Astrocyte (in vitro differentiated cells and primary cell): ENCODE data around the gene CNNM2. TPM values are rescaled to one million over a fixed set of nuclear protein-coding genes. Genes with fewer than 3 reads are reported as not detected.

ENCODE experiments used
- DNase-seq: peaks from one replicate; pipeline ENCODE4 v3.0.0-alpha.2; 2010; ENCODE audit warnings: low read depth
- FAIRE-seq: peaks from 2 replicates; lab custom pipeline; 2011; peaks lifted over from hg19 to GRCh38; lab: Jason Lieb, UNC
- H2AFZ ChIP-seq: 2 replicates; pipeline ENCODE4 v1.6.0; 2012; ENCODE audit warnings: low read depth, low read length, inconsistent platforms
- H3K27ac ChIP-seq: 2 replicates; pipeline ENCODE4 v1.5.1; 2011; ENCODE audit warnings: low read depth, low read length, inconsistent platforms
- H3K27me3 ChIP-seq: 2 replicates; pipeline ENCODE4 v1.6.0; 2011; ENCODE audit warnings: low read length, inconsistent platforms; ENCODE audit not compliant: insufficient read depth
- H3K36me3 ChIP-seq: 2 replicates; pipeline ENCODE4 v1.5.1; 2011; ENCODE audit warnings: low read length, inconsistent platforms; ENCODE audit not compliant: insufficient read depth
- H3K4me1 ChIP-seq: 2 replicates; pipeline ENCODE4 v1.5.1; 2011; ENCODE audit warnings: low read length, inconsistent platforms; ENCODE audit not compliant: insufficient read depth
- H3K4me2 ChIP-seq: 2 replicates; pipeline ENCODE4 v1.6.0; 2012; ENCODE audit warnings: low read length, inconsistent platforms
- H3K4me3 ChIP-seq: 2 replicates; pipeline ENCODE4 v1.5.1; 2011; ENCODE audit warnings: low read depth, mild to moderate bottlenecking, low read length, inconsistent platforms; ENCODE audit not compliant: insufficient read depth
- H3K79me2 ChIP-seq: 2 replicates; pipeline ENCODE4 v1.6.0; 2012; ENCODE audit warnings: mild to moderate bottlenecking, low read length, inconsistent platforms; ENCODE audit not compliant: insufficient read depth
- H3K9ac ChIP-seq: 2 replicates; pipeline ENCODE4 v1.6.0; 2012; ENCODE audit warnings: mild to moderate bottlenecking, low read length, inconsistent platforms
- H3K9me3 ChIP-seq: 2 replicates; pipeline ENCODE4 v1.5.1; 2012; ENCODE audit warnings: low read depth, mild to moderate bottlenecking, low read length, inconsistent platforms; ENCODE audit not compliant: insufficient read depth
- H4K20me1 ChIP-seq: 2 replicates; pipeline ENCODE4 v1.6.0; 2012; ENCODE audit warnings: low read length, inconsistent platforms; ENCODE audit not compliant: insufficient read depth
- H3K27ac Mint-ChIP-seq: one replicate; pipeline ENCODE4 v1.8.0; 2021; ENCODE audit warnings: mild to moderate bottlenecking, mixed read lengths; ENCODE audit not compliant: unreplicated experiment
- H3K27me3 Mint-ChIP-seq: one replicate; pipeline ENCODE4 v1.8.0; 2021; ENCODE audit warnings: low read depth, mixed read lengths; ENCODE audit not compliant: unreplicated experiment
- H3K36me3 Mint-ChIP-seq: one replicate; pipeline ENCODE4 v1.8.0; 2021; ENCODE audit warnings: low read depth, mixed read lengths; ENCODE audit not compliant: unreplicated experiment
- H3K4me1 Mint-ChIP-seq: one replicate; pipeline ENCODE4 v1.8.0; 2021; ENCODE audit warnings: low read depth, mixed read lengths; ENCODE audit not compliant: unreplicated experiment
- H3K4me3 Mint-ChIP-seq: one replicate; pipeline ENCODE4 v1.8.0; 2021; ENCODE audit warnings: mild to moderate bottlenecking, moderate library complexity, mixed read lengths; ENCODE audit not compliant: unreplicated experiment
- H3K9me3 Mint-ChIP-seq: one replicate; pipeline ENCODE4 v1.8.0; 2021; ENCODE audit warnings: mild to moderate bottlenecking, mixed read lengths; ENCODE audit not compliant: unreplicated experiment
- CTCF ChIP-seq: IDR thresholded peaks from 2 replicates; pipeline ENCODE4 v1.5.1; 2011; ENCODE audit warnings: low read depth, mild to moderate bottlenecking, inconsistent platforms, low read length, moderate library complexity; ENCODE audit not compliant: insufficient read depth
- EZH2 ChIP-seq: IDR thresholded peaks from 2 replicates; pipeline ENCODE4 v1.6.1; 2012; ENCODE audit warnings: mild to moderate bottlenecking, low read length, inconsistent platforms; ENCODE audit not compliant: insufficient read depth
- total RNA-seq: library from RNA; stranded (reverse); gene quantifications from 2 replicates; pipeline ENCODE4 v1.2.1, GENCODE V29; 2021

The CNNM2 gene
- total RNA-seq, 1 donor from 2014 or later, result 9.9 TPM

DNA sequence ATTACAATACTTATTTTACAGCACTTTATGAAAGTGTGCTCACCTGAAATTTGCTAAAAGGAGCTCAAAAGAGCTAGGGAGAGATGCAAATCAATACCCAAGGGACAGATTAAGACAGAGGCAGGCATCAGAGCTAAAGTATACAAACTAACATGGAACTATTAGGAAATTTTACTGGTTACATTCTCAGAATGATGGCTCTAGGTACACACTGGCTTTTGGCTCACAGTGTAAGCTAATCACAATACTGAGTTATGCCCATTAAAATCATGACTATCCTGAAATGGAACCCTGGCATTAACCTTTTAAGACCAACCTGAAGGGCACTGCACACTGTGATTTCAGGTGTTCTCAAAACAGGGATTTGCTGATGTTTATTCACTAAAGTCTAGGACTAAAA lies 176.9 kb downstream of the CNNM2 start:
- no peak overlapping the region for H3K4me3 Mint-ChIP-seq
- H3K4me3 ChIP-seq, result no peak overlapping the region
- H3K4me1 Mint-ChIP-seq, result no peaks in the 10 kb centered on the region
- no peak overlapping the region for H3K9ac ChIP-seq
- no peak overlapping the region for H3K27ac Mint-ChIP-seq
- H3K36me3 Mint-ChIP-seq, result peaks cover 16% of the 10 kb centered on the region
- no peak overlapping the region for H3K4me2 ChIP-seq
- FAIRE-seq (no peak), DNase-seq (no peak)
- H2AFZ ChIP-seq, result no peak overlapping the region
- no peaks in the 10 kb centered on the region for H4K20me1 ChIP-seq
- H3K4me1 ChIP-seq, result no peaks in the 10 kb centered on the region
- H3K9me3 Mint-ChIP-seq, result no peaks in the 10 kb centered on the region
- H3K79me2 ChIP-seq, result no peaks in the 10 kb centered on the region
- no peak for TF ChIP-seq CTCF
- no peak for TF ChIP-seq EZH2
- H3K27me3 ChIP-seq, result no peaks in the 10 kb centered on the region
- no peaks in the 10 kb centered on the region for H3K27me3 Mint-ChIP-seq
- no peaks in the 10 kb centered on the region for H3K9me3 ChIP-seq
- peaks cover 64% of the 10 kb centered on the region for H3K36me3 ChIP-seq
- H3K27ac ChIP-seq, result no peak overlapping the region

GRCh38 chr10:103096130-103096529 lies 178.0 kb downstream of the CNNM2 start:
- no peak for FAIRE-seq
- H2AFZ ChIP-seq, result no peak overlapping the region
- Mint-ChIP-seq H3K4me3 (no peak overlapping the region), H3K4me1 (no peaks in the 10 kb centered on the region), H3K27me3 (no peaks in the 10 kb centered on the region), H3K27ac (no peak overlapping the region), H3K36me3 (peaks cover 16% of the 10 kb centered on the region), H3K9me3 (no peaks in the 10 kb centered on the region)
- H4K20me1 ChIP-seq, result no peaks in the 10 kb centered on the region
- no peaks in the 10 kb centered on the region for H3K4me1 ChIP-seq
- no peaks in the 10 kb centered on the region for H3K79me2 ChIP-seq
- H3K27me3 ChIP-seq, result no peaks in the 10 kb centered on the region
- TF ChIP-seq EZH2 (no peak), CTCF (no peak)
- no peak overlapping the region for H3K4me3 ChIP-seq
- no peak overlapping the region for H3K27ac ChIP-seq
- H3K9me3 ChIP-seq, result no peaks in the 10 kb centered on the region
- H3K36me3 ChIP-seq, result peaks cover 62% of the 10 kb centered on the region
- no peak for DNase-seq
- no peak overlapping the region for H3K4me2 ChIP-seq
- H3K9ac ChIP-seq, result no peak overlapping the region

GRCh38 chr10:103098240-103098639 lies 180.1 kb downstream of the CNNM2 start:
- Mint-ChIP-seq H3K27ac (no peak overlapping the region), H3K27me3 (no peaks in the 10 kb centered on the region), H3K4me3 (no peak overlapping the region), H3K4me1 (peaks cover 11% of the 10 kb centered on the region), H3K9me3 (no peaks in the 10 kb centered on the region), H3K36me3 (peaks cover 8% of the 10 kb centered on the region)
- Histone ChIP-seq H3K27me3 (no peaks in the 10 kb centered on the region), H3K9ac (no peak overlapping the region), H3K4me2 (no peak overlapping the region), H3K36me3 (peaks cover 46% of the 10 kb centered on the region), H3K79me2 (no peaks in the 10 kb centered on the region), H3K27ac (no peak overlapping the region), H3K4me3 (no peak overlapping the region), H3K9me3 (no peaks in the 10 kb centered on the region), H4K20me1 (no peaks in the 10 kb centered on the region), H3K4me1 (no peaks in the 10 kb centered on the region), H2AFZ (no peak overlapping the region)
- FAIRE-seq (no peak), DNase-seq (no peak)
- TF ChIP-seq CTCF (no peak), EZH2 (no peak)
